ENCODE results near the gene KCTD1.

KCTD1 gene

GRCh38 chr18:26421503-26421902 lies 126.8 kb downstream of the KCTD1 start:
- DNase-seq: no peak

GRCh38 chr18:26419746-26420145 lies 128.6 kb downstream of the KCTD1 start:
- no peak for DNase-seq

- no peak for DNase-seq
These were observed 130.1 kb downstream of the KCTD1 start for GRCh38 chr18:26418225-26418624.

- no peak for DNase-seq
These were observed 131.2 kb downstream of the KCTD1 start for GRCh38 chr18:26417190-26417589.

GRCh38 chr18:26416652-26417150 lies 131.7 kb downstream of the KCTD1 start:
- DNase-seq: no peak

GRCh38 chr18:26415631-26416030 lies 132.7 kb downstream of the KCTD1 start:
- no peak for DNase-seq

- DNase-seq: no peak
These were observed 133.4 kb downstream of the KCTD1 start for GRCh38 chr18:26414901-26415440.

- no peak for DNase-seq
These were observed 139.3 kb downstream of the KCTD1 start for GRCh38 chr18:26409091-26409490.

GRCh38 chr18:26407736-26408601 lies 140.4 kb downstream of the KCTD1 start:
- no peak for DNase-seq

GRCh38 chr18:26406854-26407517 lies 141.4 kb downstream of the KCTD1 start:
- DNase-seq: no peak

- DNase-seq: no peak
These were observed 142.0 kb downstream of the KCTD1 start for GRCh38 chr18:26406324-26406723.

GRCh38 chr18:26405190-26405801 lies 143.1 kb downstream of the KCTD1 start:
- DNase-seq: no peak
